Activated T-cell treated with anti-CD3 and anti-CD28 coated beads, Interleukin-2, amount 50 U/mL, for 4 hours (primary cell): ENCODE results near the gene COL11A1. TPM values are rescaled to one million over a fixed set of nuclear protein-coding genes. Genes with fewer than 3 reads are reported as not detected.
"Not testable (repeated sequence)": the region's sequence is repeated elsewhere in the genome, so short reads cannot be mapped to it uniquely, and the experiment has no call there.

Source experiments
- ATAC-seq, 2 donors: fragments of 200-7000 bp; cut with Tn5 transposase; one replicate each; pipeline ENCODE4 v1.10.0; 2021
- DNase-seq: peaks from one replicate; pipeline ENCODE4 v3.0.0-alpha.2; 2020
- H3K27me3 Mint-ChIP-seq: one replicate; pipeline ENCODE4 v1.8.0; 2021; ENCODE audit warnings: low read depth, mixed read lengths
- H3K36me3 Mint-ChIP-seq: one replicate; pipeline ENCODE4 v1.8.0; 2022; ENCODE audit warnings: mixed read lengths; ENCODE audit not compliant: insufficient read depth
- H3K4me1 Mint-ChIP-seq: one replicate; pipeline ENCODE4 v1.8.0; 2021; ENCODE audit warnings: low read depth, mixed read lengths
- H3K4me3 Mint-ChIP-seq: one replicate; pipeline ENCODE4 v1.8.0; 2021; ENCODE audit warnings: mild to moderate bottlenecking, moderate library complexity, mixed read lengths
- H3K9me3 Mint-ChIP-seq: one replicate; pipeline ENCODE4 v1.8.0; 2021; ENCODE audit warnings: mixed read lengths
- total RNA-seq, 3 donors: library from RNA; stranded (reverse); gene quantifications; one replicate each; pipeline ENCODE4 v1.2.1, GENCODE V29; 2021

Gene COL11A1
- total RNA-seq, 3 donors from 2014 or later = not detected

DNA sequence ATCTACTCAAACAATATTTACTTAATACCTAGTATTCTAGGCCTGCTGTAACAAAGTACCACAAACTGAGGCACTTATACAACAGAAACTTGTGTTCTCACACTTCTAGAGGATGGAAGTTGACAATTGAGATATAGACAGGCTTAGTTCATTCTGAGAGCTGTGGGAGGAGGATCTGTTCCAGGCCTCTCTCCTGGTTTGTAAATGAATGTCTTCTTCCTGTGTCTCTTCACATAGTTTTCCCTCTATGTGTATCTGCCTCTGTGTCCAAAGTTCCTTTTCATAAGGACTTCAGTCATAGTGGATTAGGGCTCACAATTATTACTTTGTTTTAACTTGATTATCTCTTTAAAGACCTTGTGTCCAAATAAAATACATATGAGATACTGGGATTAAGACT, 251.1 kb downstream of the COL11A1 start:
- Mint-ChIP-seq H3K4me1 (no peaks in the 10 kb centered on the region), H3K36me3 (no peaks in the 10 kb centered on the region), H3K27me3 (no peaks in the 10 kb centered on the region), H3K4me3 (no peak overlapping the region), H3K9me3 (peaks cover 29% of the 10 kb centered on the region)
- no peak for DNase-seq
- no peak for ATAC-seq

GRCh38 chr1:102853701-102854187, 254.6 kb downstream of the COL11A1 start:
- Mint-ChIP-seq H3K27me3 (no peaks in the 10 kb centered on the region), H3K36me3 (no peaks in the 10 kb centered on the region), H3K4me3 (no peak overlapping the region), H3K4me1 (no peaks in the 10 kb centered on the region), H3K9me3 (peaks cover 24% of the 10 kb centered on the region)
- ATAC-seq = no peak
- no peak for DNase-seq

- no peaks in the 10 kb centered on the region for H3K27me3 Mint-ChIP-seq
- no peaks in the 10 kb centered on the region for H3K4me1 Mint-ChIP-seq
- no peak for DNase-seq
- H3K4me3 Mint-ChIP-seq = no peak overlapping the region
- peaks cover 21% of the 10 kb centered on the region for H3K9me3 Mint-ChIP-seq
- H3K36me3 Mint-ChIP-seq = no peaks in the 10 kb centered on the region
- no peak for ATAC-seq
Observed at GRCh38 chr1:102853136-102853535, 255.2 kb downstream of the COL11A1 start.

- Mint-ChIP-seq H3K27me3 (no peaks in the 10 kb centered on the region), H3K9me3 (peaks cover 21% of the 10 kb centered on the region), H3K4me1 (no peaks in the 10 kb centered on the region), H3K36me3 (no peaks in the 10 kb centered on the region), H3K4me3 (no peak overlapping the region)
- DNase-seq (no peak), ATAC-seq (no peak)
Observed at GRCh38 chr1:102852613-102853012, 255.7 kb downstream of the COL11A1 start.

DNA sequence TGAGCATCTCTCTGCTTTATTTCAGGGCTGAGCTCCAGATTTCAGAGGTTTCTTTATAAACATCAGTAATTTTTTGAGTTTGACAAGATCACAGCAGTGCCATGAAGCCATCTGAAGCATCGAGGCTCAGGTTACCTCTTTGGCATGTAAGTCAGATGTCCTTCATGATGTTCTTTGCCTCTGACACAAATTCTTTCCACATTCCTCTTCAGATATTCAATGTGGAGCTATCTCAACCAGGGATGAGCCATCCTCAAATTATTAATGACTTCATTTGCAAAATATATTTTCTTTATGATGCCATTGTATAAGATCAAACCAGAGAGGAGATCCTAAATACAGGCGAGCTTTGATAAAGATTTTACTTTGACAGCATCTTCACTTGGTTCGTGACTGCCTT, 256.7 kb downstream of the COL11A1 start:
- no peaks in the 10 kb centered on the region for H3K4me1 Mint-ChIP-seq
- no peak overlapping the region for H3K4me3 Mint-ChIP-seq
- H3K9me3 Mint-ChIP-seq = peaks cover 21% of the 10 kb centered on the region
- ATAC-seq = no peak
- H3K27me3 Mint-ChIP-seq = no peaks in the 10 kb centered on the region
- DNase-seq = no peak
- no peaks in the 10 kb centered on the region for H3K36me3 Mint-ChIP-seq

GRCh38 chr1:102842606-102843005, 265.7 kb downstream of the COL11A1 start:
- H3K9me3 Mint-ChIP-seq = no peaks in the 10 kb centered on the region
- no peaks in the 10 kb centered on the region for H3K36me3 Mint-ChIP-seq
- no peak for DNase-seq
- no peaks in the 10 kb centered on the region for H3K4me1 Mint-ChIP-seq
- no peaks in the 10 kb centered on the region for H3K27me3 Mint-ChIP-seq
- no peak for ATAC-seq
- H3K4me3 Mint-ChIP-seq = no peak overlapping the region

DNA sequence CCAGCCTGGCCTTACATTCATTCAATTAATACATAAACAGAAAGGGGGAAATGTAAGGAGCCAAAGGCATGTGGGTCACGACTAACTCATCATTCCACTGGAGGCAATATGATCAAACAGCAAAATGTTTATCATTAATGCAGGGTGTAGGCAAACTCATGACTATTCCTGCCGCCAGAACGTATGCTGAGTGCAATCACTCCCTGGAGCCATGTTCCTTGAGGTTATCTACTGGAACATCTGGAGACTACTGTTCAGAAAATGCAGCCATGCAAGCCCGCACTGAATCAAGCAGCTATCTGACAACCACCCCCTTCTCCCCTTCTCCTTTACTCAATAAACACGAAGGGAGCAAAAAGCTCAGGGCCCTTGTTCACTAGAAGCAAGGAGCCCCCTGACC, 267.6 kb downstream of the COL11A1 start:
- Mint-ChIP-seq H3K9me3 (peaks cover 4% of the 10 kb centered on the region), H3K4me1 (no peaks in the 10 kb centered on the region), H3K27me3 (no peaks in the 10 kb centered on the region), H3K4me3 (no peak overlapping the region), H3K36me3 (no peaks in the 10 kb centered on the region)
- DNase-seq = no peak
- ATAC-seq = no peak

- Mint-ChIP-seq H3K4me3 (no peak overlapping the region), H3K27me3 (no peaks in the 10 kb centered on the region), H3K36me3 (no peaks in the 10 kb centered on the region), H3K4me1 (no peaks in the 10 kb centered on the region), H3K9me3 (peaks cover 4% of the 10 kb centered on the region)
- no peak for DNase-seq
- no peak for ATAC-seq
Observed at GRCh38 chr1:102838016-102838415, 270.3 kb downstream of the COL11A1 start.

DNA sequence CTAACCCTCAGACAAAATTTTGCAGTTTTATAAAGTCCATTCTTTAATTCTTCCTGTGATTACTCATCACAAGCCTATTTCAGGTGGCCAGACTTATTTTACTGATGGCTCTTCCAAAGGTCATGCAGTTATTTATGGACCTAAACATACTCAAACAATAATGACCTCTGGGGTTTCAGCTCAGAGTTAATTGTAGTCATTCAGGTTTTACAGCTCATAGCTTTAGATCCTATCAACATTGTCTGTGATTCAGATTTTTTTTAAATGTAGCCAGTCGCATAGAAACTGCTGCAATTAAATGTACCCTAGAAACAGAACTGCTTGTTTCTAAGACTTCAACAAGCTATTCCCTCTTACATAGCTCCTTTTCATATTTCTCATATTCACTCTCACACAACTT, 270.8 kb downstream of the COL11A1 start:
- no peaks in the 10 kb centered on the region for H3K4me1 Mint-ChIP-seq
- DNase-seq (no peak), ATAC-seq (no peak)
- H3K4me3 Mint-ChIP-seq = no peak overlapping the region
- peaks cover 4% of the 10 kb centered on the region for H3K9me3 Mint-ChIP-seq
- H3K27me3 Mint-ChIP-seq = no peaks in the 10 kb centered on the region
- no peaks in the 10 kb centered on the region for H3K36me3 Mint-ChIP-seq

DNA sequence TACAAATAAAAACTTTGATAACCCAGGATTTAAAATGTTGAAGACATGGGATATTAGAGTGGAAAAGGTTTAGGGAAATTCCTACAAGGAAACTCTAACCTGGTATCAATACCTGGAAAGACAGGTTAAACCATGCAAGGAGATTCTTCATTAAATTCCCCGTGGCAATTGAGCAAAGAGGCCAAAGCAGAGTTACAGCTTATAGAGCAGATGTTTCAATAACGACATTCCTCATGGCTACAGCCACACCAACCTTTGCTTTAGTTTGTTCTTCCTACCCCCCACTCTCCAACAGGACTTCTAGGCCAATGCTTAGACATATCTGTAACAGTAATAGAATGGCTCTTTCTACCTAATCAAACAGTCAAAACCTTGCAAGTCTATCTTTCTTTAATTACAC, 271.3 kb downstream of the COL11A1 start:
- no peak overlapping the region for H3K4me3 Mint-ChIP-seq
- H3K36me3 Mint-ChIP-seq = no peaks in the 10 kb centered on the region
- ATAC-seq (no peak), DNase-seq (no peak)
- no peaks in the 10 kb centered on the region for H3K27me3 Mint-ChIP-seq
- H3K9me3 Mint-ChIP-seq = peaks cover 4% of the 10 kb centered on the region
- H3K4me1 Mint-ChIP-seq = no peaks in the 10 kb centered on the region

DNA sequence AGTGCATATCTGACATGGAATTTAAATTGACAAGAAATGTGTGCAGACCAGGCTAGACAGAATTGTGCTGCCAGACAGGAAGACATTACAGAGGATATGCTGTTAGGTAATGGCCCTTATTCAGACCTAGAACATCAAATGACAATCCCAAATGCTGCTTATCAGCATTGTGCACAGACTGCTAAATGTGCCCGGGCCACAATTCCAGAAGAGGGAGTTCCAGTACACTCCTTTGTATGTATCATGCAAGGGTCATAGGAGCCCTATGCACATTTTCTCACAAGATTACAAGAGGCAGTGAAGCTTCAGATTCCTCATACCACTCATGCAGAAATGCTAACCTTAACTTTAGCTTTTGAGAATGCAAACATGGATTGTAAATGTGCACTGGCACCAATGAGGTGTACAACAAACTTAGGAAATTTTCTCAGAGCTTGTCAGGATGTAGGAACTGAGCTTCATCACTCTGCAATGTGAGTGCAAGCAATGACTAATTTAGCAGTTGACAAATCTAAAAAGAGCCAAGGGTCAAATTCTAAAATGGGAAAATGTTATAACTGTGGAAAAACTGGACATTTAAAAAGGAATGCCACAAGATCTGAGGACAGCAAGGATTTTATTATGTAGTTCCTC, 273.5 kb downstream of the COL11A1 start:
- ATAC-seq (no peak), DNase-seq (no peak)
- no peaks in the 10 kb centered on the region for H3K4me1 Mint-ChIP-seq
- H3K4me3 Mint-ChIP-seq = no peak overlapping the region
- no peaks in the 10 kb centered on the region for H3K27me3 Mint-ChIP-seq
- no peaks in the 10 kb centered on the region for H3K36me3 Mint-ChIP-seq
- peaks cover 4% of the 10 kb centered on the region for H3K9me3 Mint-ChIP-seq

- no peaks in the 10 kb centered on the region for H3K27me3 Mint-ChIP-seq
- H3K4me3 Mint-ChIP-seq = no peak overlapping the region
- H3K9me3 Mint-ChIP-seq = peaks cover 9% of the 10 kb centered on the region
- ATAC-seq = no peak
- H3K36me3 Mint-ChIP-seq = no peaks in the 10 kb centered on the region
- DNase-seq = no peak
- H3K4me1 Mint-ChIP-seq = no peaks in the 10 kb centered on the region
Observed at GRCh38 chr1:102833151-102833550, 275.2 kb downstream of the COL11A1 start.

DNA sequence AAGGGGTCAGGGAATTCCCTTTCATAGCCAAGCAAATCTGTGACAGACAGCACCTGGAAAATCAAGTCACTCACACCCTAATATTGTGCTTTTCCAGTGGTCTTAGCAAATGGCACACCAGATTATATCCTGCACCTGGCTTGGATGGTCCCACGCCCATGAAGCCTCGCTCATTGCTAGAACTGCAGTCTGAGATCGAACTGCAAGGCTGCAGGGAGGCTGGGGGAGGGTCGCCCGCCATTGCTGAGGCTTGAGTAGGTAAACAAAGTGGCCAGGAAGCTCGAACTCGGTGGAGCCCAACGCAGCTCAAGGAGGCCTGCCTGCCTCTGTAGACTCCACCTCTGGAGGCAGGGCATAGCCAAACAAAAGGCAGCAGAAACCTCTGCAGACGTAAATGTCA, 281.6 kb downstream of the COL11A1 start:
- ATAC-seq, DNase-seq, H3K9me3 Mint-ChIP-seq, H3K36me3 Mint-ChIP-seq, H3K4me3 Mint-ChIP-seq, H3K27me3 Mint-ChIP-seq, H3K4me1 Mint-ChIP-seq: not testable (repeated sequence)
